Kidney (tissue), 14 donors: ENCODE results near the gene ATP13A1. TPM values are rescaled to one million over a fixed set of nuclear protein-coding genes. Genes with fewer than 3 reads are reported as not detected.
A peak's percentile ranks its signal among the peaks of the same experiment; 100 is the strongest.

Experiments used
- DNase-seq, 5 donors: peaks; one replicate each; pipeline ENCODE4 v3.0.0-alpha.2; 2013 to 2020
- FAIRE-seq: peaks from 2 replicates; lab custom pipeline; 2012; peaks lifted over from hg19 to GRCh38; lab: Jason Lieb, UNC
- H3K27ac ChIP-seq, 2 donors: one replicate each; pipeline ENCODE4 v1.7.0; 2013; ENCODE audit warnings: low read depth in 2 of 2, low read length in 2 of 2, inconsistent platforms in 1 of 2
- H3K27me3 ChIP-seq: one replicate; pipeline ENCODE4 v1.7.1; 2013; ENCODE audit warnings: low read length, inconsistent platforms; ENCODE audit not compliant: control insufficient read depth, insufficient read depth
- H3K36me3 ChIP-seq, 3 donors: one replicate each; pipeline versions ENCODE4 v1.7.0 to v1.7.1; 2013; ENCODE audit warnings: low read length in 3 of 3, control low read depth in 1 of 3, inconsistent platforms in 1 of 3; ENCODE audit not compliant: insufficient read depth in 3 of 3, control insufficient read depth in 2 of 3
- H3K4me1 ChIP-seq, 3 donors: one replicate each; pipeline versions ENCODE4 v1.7.0 to v1.7.1; 2013; ENCODE audit warnings: low read length in 3 of 3, inconsistent platforms in 1 of 3, low read depth in 1 of 3; ENCODE audit not compliant: control insufficient read depth in 2 of 3, insufficient read depth in 2 of 3
- H3K4me3 ChIP-seq, 3 donors: one replicate each; pipeline versions ENCODE4 v1.7.0 to v1.8.1; 2013; ENCODE audit warnings: low read length in 3 of 3, control low read depth in 1 of 3, inconsistent platforms in 1 of 3
- H3K9ac ChIP-seq, 3 donors: one replicate each; pipeline versions ENCODE4 v1.7.0 to v1.7.1; 2013; ENCODE audit warnings: low read length in 3 of 3, control low read depth in 1 of 3, inconsistent platforms in 1 of 3
- H3K9me3 ChIP-seq, 3 donors: one replicate each; pipeline versions ENCODE4 v1.7.0 to v1.7.1; 2013; ENCODE audit warnings: low read length in 3 of 3, control low read depth in 1 of 3, inconsistent platforms in 1 of 3; ENCODE audit not compliant: control insufficient read depth in 2 of 3, insufficient read depth in 1 of 3
- CTCF ChIP-seq: IDR thresholded peaks from 3 replicates; pipeline ENCODE4 v1.5.1; 2012; ENCODE audit warnings: mild to moderate bottlenecking, moderate library complexity, borderline replicate concordance; ENCODE audit not compliant: insufficient read depth; ENCODE audit errors: extremely low read depth
- intact Hi-C: fragments of 100-400 bp; cut with DNase I; formaldehyde crosslinking; loops from one replicate; pipeline ENCODE4 v1.11.1; 2022
- polyA plus RNA-seq: library from polyadenylated mRNA; stranded (reverse); fragments of 350-450 nt; fragmentation: Illumina TruSeq; extraction: RNeasy Lipid Tissue Mini Kit (QIAGEN cat#74804); gene quantifications from one replicate; pipeline ENCODE4 v1.2.3, GENCODE V29; 2014; ENCODE audit warnings: low read depth, low replicate concordance; ENCODE audit not compliant: insufficient read depth
- total RNA-seq: library from RNA; stranded (reverse); fragmentation: NEBNext Ultra II Directional; extraction: Animal tissue kit (Norgen Biotek cat#: 25700); gene quantifications from one replicate; pipeline ENCODE4 v1.2.1, GENCODE V29; 2021
- donor health status: control.
- donor health status: control.
- donor health status: control.
- donor health status: control.
- donor health status: control.
- donor health status: DM: yes; HTN: yes; CAD: no.
- donor health status: Normal renal cell carcinoma (clear cell type).

Gene ATP13A1
- total and polyA plus RNA-seq, 2 donors from 2014 or later, result 30.1 to 78.1 TPM

- no peak for TF ChIP-seq CTCF
- H3K9me3 ChIP-seq, result no peaks in the 10 kb centered on the region
- no peak overlapping the region for H3K9ac ChIP-seq
- no peaks in the 10 kb centered on the region for H3K27me3 ChIP-seq
- no peaks in the 10 kb centered on the region for H3K4me1 ChIP-seq
- H3K27ac ChIP-seq, result no peak overlapping the region
- intact Hi-C loops, result no loop called here
- H3K4me3 ChIP-seq, result no peak overlapping the region
- DNase-seq (peak in 1 of 5 donors; percentile 62), FAIRE-seq (no peak)
- peaks cover 0 to 76% (median 49%) of the 10 kb centered on the region in 3 donors for H3K36me3 ChIP-seq
These were observed 8.4 kb downstream of the ATP13A1 start for GRCh38 chr19:19655051-19655594.

- Histone ChIP-seq H3K4me3 (no peak overlapping the region), H3K27me3 (no peaks in the 10 kb centered on the region), H3K36me3 (peaks cover 0 to 79% (median 49%) of the 10 kb centered on the region in 3 donors), H3K9me3 (no peaks in the 10 kb centered on the region), H3K27ac (no peak overlapping the region), H3K9ac (no peak overlapping the region), H3K4me1 (no peaks in the 10 kb centered on the region)
- DNase-seq, result no peak
- TF ChIP-seq CTCF, result no peak
- FAIRE-seq, result no peak
- intact Hi-C loops, result no loop called here
These were observed 9.0 kb downstream of the ATP13A1 start for GRCh38 chr19:19654441-19654840.

- Histone ChIP-seq H3K4me3 (no peak overlapping the region), H3K27me3 (no peaks in the 10 kb centered on the region), H3K9me3 (no peaks in the 10 kb centered on the region), H3K9ac (no peak overlapping the region), H3K36me3 (peaks cover 0 to 81% (median 49%) of the 10 kb centered on the region in 3 donors), H3K27ac (no peak overlapping the region), H3K4me1 (no peaks in the 10 kb centered on the region)
- TF ChIP-seq CTCF, result no peak
- intact Hi-C loops, result no loop called here
- FAIRE-seq (no peak), DNase-seq (no peak)
These were observed 9.8 kb downstream of the ATP13A1 start for GRCh38 chr19:19653597-19654147.
